ENCODE results near the gene NAPG.

- TF ChIP-seq CTCF (IDR thresholded peaks at IDR 0.05) (no peak), POLR2A (IDR thresholded peaks at IDR 0.05) (peak in 1 of 2 donors; percentile 50)
Measured at GRCh38 chr18:10525697-10526560, at the start of gene NAPG.
